HepG2 (cell line): ENCODE results near the gene ISG20L2. TPM values are rescaled to one million over a fixed set of nuclear protein-coding genes. Genes with fewer than 3 reads are reported as not detected.

Experiments used
- ATAC-seq: fragments of 200-7000 bp; cut with Tn5 transposase; 3 replicates; pipeline ENCODE4 v1.9.1; 2020; ENCODE audit warnings: mild to moderate bottlenecking, moderate library complexity
- BruUV-seq: library from RNA; stranded (reverse); fragments of 400-500 nt; replicated peaks from 2 replicates; lab custom pipeline; 2021; lab: Mats Ljungman, UMichigan
- CTCF ChIA-PET: fragments of 300-600 bp; formaldehyde crosslinking; extraction: SDS; loops from one replicate; lab custom pipeline; 2021; ENCODE audit warnings: low total read pairs, inconsistent platforms, low intra/inter-chr PET ratio; lab: Yijun Ruan, JAX
- POLR2A ChIA-PET: fragments of 350-600 bp; sonication (Branson Sonifier 250); formaldehyde crosslinking; loops from one replicate; lab custom pipeline; 2020; ENCODE audit warnings: antibody characterized with exemption, inconsistent platforms; lab: Yijun Ruan, JAX
- DNase-seq: peaks from one replicate; pipeline ENCODE4 v3.0.0-alpha.2; 2015; ENCODE audit warnings: low spot score
- FAIRE-seq: peaks from 3 replicates; lab custom pipeline; 2011; peaks lifted over from hg19 to GRCh38; lab: Jason Lieb, UNC
- H2AFZ ChIP-seq: one replicate; pipeline ENCODE4 v1.6.1; 2011; ENCODE audit warnings: low read length, inconsistent platforms
- H3K27ac ChIP-seq: fragments of 300-600 bp; 3 replicates; pipeline ENCODE4 v1.8.0; 2011; ENCODE audit warnings: mixed run types, mild to moderate bottlenecking, mixed read lengths, low read length, inconsistent platforms; ENCODE audit not compliant: insufficient read depth; ENCODE audit errors: extremely low read length
- H3K27me3 ChIP-seq, 2 experiments: fragments of 200-600 bp in 1 of 2; 2 replicates in 1 of 2; 3 replicates in 1 of 2; pipeline versions ENCODE4 v1.6.0 to v1.8.0; 2011; ENCODE audit warnings: low read length in 2 of 2, mild to moderate bottlenecking in 2 of 2, moderate library complexity in 2 of 2, inconsistent platforms in 1 of 2; ENCODE audit not compliant: insufficient read depth in 2 of 2, control insufficient read depth in 1 of 2
- H3K36me3 ChIP-seq, 2 experiments: fragments of 200-600 bp in 1 of 2; replicated peaks in 1 of 2; 2 replicates in 1 of 2; 3 replicates in 1 of 2; pipeline versions ENCODE4 v1.5.1 to v1.8.0; 2011; ENCODE audit warnings: low read length in 2 of 2, inconsistent platforms in 1 of 2; ENCODE audit not compliant: insufficient read depth in 2 of 2, control insufficient read depth in 1 of 2
- H3K4me1 ChIP-seq: 2 replicates; pipeline ENCODE4 v1.5.1; 2012; ENCODE audit warnings: low read length, inconsistent platforms; ENCODE audit not compliant: insufficient read depth
- H3K4me2 ChIP-seq: 2 replicates; pipeline ENCODE4 v1.6.0; 2011; ENCODE audit warnings: low read depth, low read length, inconsistent platforms
- H3K4me3 ChIP-seq, 3 experiments: fragments of 200-600 bp in 1 of 3; sonication (generic), shearing (Covaris generic) in 1 of 3; replicated peaks in 1 of 3; 2 replicates each; pipeline ENCODE4 v1.5.1; 2011 to 2016; ENCODE audit warnings: low read length in 3 of 3, inconsistent platforms in 2 of 3, low read depth in 2 of 3, mild to moderate bottlenecking in 2 of 3, control low read depth in 1 of 3, mixed read lengths in 1 of 3; ENCODE audit not compliant: insufficient read depth in 1 of 3
- H3K79me2 ChIP-seq: one replicate; pipeline ENCODE4 v1.6.1; 2011; ENCODE audit warnings: low read length, inconsistent platforms; ENCODE audit not compliant: insufficient read depth
- H3K9ac ChIP-seq: 2 replicates; pipeline ENCODE4 v1.6.0; 2011; ENCODE audit warnings: mild to moderate bottlenecking, low read depth, low read length, inconsistent platforms; ENCODE audit not compliant: insufficient read depth
- H3K9me3 ChIP-seq: 2 replicates; pipeline ENCODE4 v1.5.1; 2012; ENCODE audit warnings: mild to moderate bottlenecking, low read length
- H4K20me1 ChIP-seq: 2 replicates; pipeline ENCODE4 v1.6.0; 2011; ENCODE audit warnings: inconsistent platforms, mild to moderate bottlenecking, low read length, moderate library complexity; ENCODE audit not compliant: insufficient read depth
- JUN ChIP-seq: sonication (generic); formaldehyde crosslinking; IDR thresholded peaks from 2 replicates; pipeline ENCODE4 v1.4.0; 2020; ENCODE audit warnings: mild to moderate bottlenecking, missing genetic modification reagents
- PCBP2 ChIP-seq: fragments of 200-400 bp; formaldehyde crosslinking; optimal IDR thresholded peaks from 2 replicates; pipeline ENCODE3; 2018; ENCODE audit warnings: low read length, low read depth; ENCODE audit not compliant: poor library complexity, severe bottlenecking
- U2AF1 ChIP-seq: fragments of 200-400 bp; formaldehyde crosslinking; optimal IDR thresholded peaks from 2 replicates; pipeline ENCODE3; 2017; ENCODE audit warnings: mild to moderate bottlenecking, low read depth, low read length
- ZFP90 ChIP-seq: sonication (generic); formaldehyde crosslinking; IDR thresholded peaks from 2 replicates; pipeline ENCODE4 v1.8.0; 2022; ENCODE audit warnings: missing genetic modification reagents, mild to moderate bottlenecking, inconsistent platforms, borderline replicate concordance
- ZNF10 ChIP-seq: sonication (generic); formaldehyde crosslinking; IDR thresholded peaks from 2 replicates; pipeline ENCODE4 v1.4.0; 2020; ENCODE audit warnings: mild to moderate bottlenecking, low read depth, missing genetic modification reagents, borderline replicate concordance
- ZNF605 ChIP-seq: sonication (generic); formaldehyde crosslinking; IDR thresholded peaks from 2 replicates; pipeline ENCODE4 v1.8.0; 2022; ENCODE audit warnings: mild to moderate bottlenecking, missing genetic modification reagents
- ZNF839 ChIP-seq: sonication (generic); formaldehyde crosslinking; IDR thresholded peaks from 2 replicates; pipeline ENCODE4 v1.4.0; 2020; ENCODE audit warnings: missing genetic modification reagents, mild to moderate bottlenecking, borderline replicate concordance
- ZSCAN22 ChIP-seq: sonication (generic); formaldehyde crosslinking; IDR thresholded peaks from 2 replicates; pipeline ENCODE4 v1.4.0; 2020; ENCODE audit warnings: mild to moderate bottlenecking, missing genetic modification reagents
- WGBS: methylation state at CpG from one replicate; pipeline ENCODE4 v1.1.6; 2017; ENCODE audit warnings: low lambda C conversion rate; 5-methylcytosine and 5-hydroxymethylcytosine counted together
- in situ Hi-C: cut with HindIII; loops from 2 replicates; pipeline ENCODE4 v1.10.0; 2017; ENCODE audit warnings: low pct_unique_long_range_greater_than_20kb; ENCODE audit not compliant: extremely low pct_ligation_motif_present
- intact Hi-C: fragments of 100-400 bp; cut with micrococcal nuclease; formaldehyde crosslinking; loops from one replicate; pipeline ENCODE4 v1.10.0; 2022; ENCODE audit not compliant: unreplicated experiment
- polyA plus RNA-seq, 8 experiments: library from polyadenylated mRNA; depleted of rRNA in 3 of 8; stranded (reverse) in 7 of 8; unstranded in 1 of 8; fragments of >200 nt; fragmentation: Illumina TruSeq in 4 of 8; extraction: Trizol in 4 of 8; gene quantifications; 2 replicates each; pipeline versions ENCODE4 v1.2.1 to v1.2.3, GENCODE V29; 2011 to 2016; ENCODE audit warnings: low read depth in 4 of 8, missing spikeins in 1 of 8, mixed read lengths in 1 of 8; ENCODE audit not compliant: insufficient read depth in 1 of 8
- total RNA-seq, 5 experiments: library from RNA; depleted of rRNA; stranded (reverse); fragments of >200 nt; fragmentation: Illumina TruSeq; extraction: Trizol; gene quantifications; 2 replicates each; pipeline ENCODE4 v1.2.3, GENCODE V29; 2016; ENCODE audit warnings: low read depth in 1 of 5
- TF ChIP-seq, protein P1 (sequence below): sonication (generic); formaldehyde crosslinking; conservative IDR thresholded peaks from 2 replicates; pipeline ENCODE4 v1.5.0; 2020; ENCODE audit warnings: missing genetic modification reagents
- TF ChIP-seq, protein P2 (sequence below): sonication (generic); formaldehyde crosslinking; IDR thresholded peaks from 2 replicates; pipeline ENCODE4 v1.9.0; 2021; ENCODE audit warnings: missing genetic modification reagents, mild to moderate bottlenecking, borderline replicate concordance
- TF ChIP-seq, protein P3 (sequence below): sonication (generic); formaldehyde crosslinking; IDR thresholded peaks from 2 replicates; pipeline ENCODE4 v1.4.0; 2020; ENCODE audit warnings: mild to moderate bottlenecking, missing genetic modification reagents
- TF ChIP-seq, protein P4 (sequence below): sonication (generic); formaldehyde crosslinking; IDR thresholded peaks from 2 replicates; pipeline ENCODE4 v1.4.0; 2020; ENCODE audit warnings: missing genetic modification reagents

ISG20L2 gene
- total and polyA plus RNA-seq, 2 of the 13 experiments (the other 11 are each of a cell fraction or from before 2014, with no cell fraction given) = 19.8 to 21.3 TPM

DNA sequence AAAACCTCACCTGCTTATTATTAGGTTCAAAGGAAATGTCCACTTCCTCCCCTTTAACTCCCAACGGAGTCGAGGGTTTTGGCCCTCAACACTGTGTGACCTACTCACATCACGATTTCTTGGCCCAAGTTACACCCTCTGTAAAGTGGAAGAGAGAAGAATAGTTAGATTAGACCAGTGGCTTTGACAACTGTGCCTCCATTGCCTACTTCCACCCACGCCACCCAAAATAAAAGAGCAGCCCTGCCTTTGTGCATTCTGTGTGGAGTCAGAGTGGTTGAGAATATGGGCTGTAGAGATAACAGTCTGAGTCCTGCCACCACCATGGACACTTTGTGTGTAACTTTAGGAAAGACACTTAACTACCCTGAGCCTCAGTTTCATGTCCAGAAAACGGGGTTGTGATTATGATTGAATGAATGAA is 27.0 kb upstream of the ISG20L2 start:
- no peak overlapping the region for H2AFZ ChIP-seq
- DNase-seq = no peak
- TF ChIP-seq, protein P1, sequence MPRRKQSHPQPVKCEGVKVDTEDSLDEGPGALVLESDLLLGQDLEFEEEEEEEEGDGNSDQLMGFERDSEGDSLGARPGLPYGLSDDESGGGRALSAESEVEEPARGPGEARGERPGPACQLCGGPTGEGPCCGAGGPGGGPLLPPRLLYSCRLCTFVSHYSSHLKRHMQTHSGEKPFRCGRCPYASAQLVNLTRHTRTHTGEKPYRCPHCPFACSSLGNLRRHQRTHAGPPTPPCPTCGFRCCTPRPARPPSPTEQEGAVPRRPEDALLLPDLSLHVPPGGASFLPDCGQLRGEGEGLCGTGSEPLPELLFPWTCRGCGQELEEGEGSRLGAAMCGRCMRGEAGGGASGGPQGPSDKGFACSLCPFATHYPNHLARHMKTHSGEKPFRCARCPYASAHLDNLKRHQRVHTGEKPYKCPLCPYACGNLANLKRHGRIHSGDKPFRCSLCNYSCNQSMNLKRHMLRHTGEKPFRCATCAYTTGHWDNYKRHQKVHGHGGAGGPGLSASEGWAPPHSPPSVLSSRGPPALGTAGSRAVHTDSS (CRISPR knock-in tag) = no peak
- TF ChIP-seq, protein P2, sequence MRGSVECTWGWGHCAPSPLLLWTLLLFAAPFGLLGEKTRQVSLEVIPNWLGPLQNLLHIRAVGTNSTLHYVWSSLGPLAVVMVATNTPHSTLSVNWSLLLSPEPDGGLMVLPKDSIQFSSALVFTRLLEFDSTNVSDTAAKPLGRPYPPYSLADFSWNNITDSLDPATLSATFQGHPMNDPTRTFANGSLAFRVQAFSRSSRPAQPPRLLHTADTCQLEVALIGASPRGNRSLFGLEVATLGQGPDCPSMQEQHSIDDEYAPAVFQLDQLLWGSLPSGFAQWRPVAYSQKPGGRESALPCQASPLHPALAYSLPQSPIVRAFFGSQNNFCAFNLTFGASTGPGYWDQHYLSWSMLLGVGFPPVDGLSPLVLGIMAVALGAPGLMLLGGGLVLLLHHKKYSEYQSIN = no peak
- TF ChIP-seq ZFP90 = no peak
- TF ChIP-seq, protein P3, sequence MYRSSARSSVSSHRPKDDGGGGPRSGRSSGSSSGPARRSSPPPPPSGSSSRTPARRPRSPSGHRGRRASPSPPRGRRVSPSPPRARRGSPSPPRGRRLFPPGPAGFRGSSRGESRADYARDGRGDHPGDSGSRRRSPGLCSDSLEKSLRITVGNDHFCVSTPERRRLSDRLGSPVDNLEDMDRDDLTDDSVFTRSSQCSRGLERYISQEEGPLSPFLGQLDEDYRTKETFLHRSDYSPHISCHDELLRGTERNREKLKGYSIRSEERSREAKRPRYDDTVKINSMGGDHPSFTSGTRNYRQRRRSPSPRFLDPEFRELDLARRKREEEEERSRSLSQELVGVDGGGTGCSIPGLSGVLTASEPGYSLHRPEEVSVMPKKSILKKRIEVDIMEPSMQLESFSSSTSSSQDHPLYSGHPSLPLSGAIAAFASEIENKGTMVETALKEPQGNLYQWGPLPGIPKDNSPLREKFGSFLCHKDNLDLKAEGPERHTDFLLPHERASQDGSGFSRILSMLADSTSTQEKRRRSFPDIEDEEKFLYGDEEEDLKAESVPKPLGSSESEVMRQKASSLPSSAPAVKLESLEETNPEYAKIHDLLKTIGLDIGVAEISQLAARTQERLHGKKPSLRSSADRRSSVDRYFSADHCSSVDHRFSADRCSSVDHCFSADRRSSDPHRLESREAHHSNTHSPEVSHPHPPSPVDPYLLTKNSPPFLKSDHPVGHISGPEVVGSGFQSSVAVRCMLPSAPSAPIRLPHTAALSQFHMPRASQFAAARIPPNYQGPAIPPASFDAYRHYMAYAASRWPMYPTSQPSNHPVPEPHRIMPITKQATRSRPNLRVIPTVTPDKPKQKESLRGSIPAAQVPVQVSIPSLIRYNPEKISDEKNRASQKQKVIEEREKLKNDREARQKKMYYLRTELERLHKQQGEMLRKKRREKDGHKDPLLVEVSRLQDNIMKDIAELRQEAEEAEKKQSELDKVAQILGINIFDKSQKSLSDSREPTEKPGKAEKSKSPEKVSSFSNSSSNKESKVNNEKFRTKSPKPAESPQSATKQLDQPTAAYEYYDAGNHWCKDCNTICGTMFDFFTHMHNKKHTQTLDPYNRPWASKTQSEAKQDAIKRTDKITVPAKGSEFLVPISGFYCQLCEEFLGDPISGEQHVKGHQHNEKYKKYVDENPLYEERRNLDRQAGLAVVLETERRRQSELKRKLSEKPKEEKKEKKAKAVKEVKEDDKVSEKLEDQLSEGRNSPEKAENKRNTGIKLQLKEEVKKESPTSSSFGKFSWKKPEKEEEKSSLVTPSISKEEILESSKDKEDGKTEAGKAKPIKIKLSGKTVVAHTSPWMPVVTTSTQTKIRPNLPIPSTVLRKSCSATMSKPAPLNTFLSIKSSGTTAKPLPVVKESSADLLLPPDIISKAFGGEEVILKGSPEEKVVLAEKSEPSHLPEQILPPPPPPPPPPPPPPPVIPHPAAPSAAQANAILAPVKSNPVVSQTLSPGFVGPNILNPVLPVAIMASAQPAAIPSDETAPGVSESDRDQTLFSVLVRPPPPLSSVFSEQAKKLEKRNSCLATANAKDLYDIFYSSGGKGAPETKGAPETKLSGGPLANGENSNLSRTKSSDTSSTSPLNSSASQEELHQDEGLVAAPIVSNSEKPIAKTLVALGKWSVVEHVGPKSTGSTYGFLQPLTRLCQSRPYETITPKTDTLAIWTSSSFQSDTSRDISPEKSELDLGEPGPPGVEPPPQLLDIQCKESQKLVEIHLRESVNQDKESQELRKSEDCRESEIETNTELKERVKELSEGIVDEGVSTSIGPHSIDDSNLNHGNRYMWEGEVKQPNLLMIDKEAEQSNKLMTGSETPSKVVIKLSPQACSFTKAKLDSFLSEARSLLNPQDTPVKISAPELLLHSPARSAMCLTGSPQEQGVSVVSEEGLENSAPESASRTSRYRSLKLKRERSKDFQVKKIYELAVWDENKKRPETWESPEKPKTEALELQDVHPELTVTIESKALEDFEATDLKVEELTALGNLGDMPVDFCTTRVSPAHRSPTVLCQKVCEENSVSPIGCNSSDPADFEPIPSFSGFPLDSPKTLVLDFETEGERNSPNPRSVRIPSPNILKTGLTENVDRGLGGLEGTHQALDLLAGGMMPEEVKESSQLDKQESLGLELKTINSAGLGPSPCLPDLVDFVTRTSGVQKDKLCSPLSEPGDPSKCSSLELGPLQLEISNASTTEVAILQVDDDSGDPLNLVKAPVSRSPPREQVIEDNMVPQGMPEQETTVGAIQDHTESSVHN (CRISPR knock-in tag) = no peak
- no peak for TF ChIP-seq PCBP2
- TF ChIP-seq JUN (CRISPR knock-in tag) = no peak
- no peak for TF ChIP-seq ZNF10 (CRISPR knock-in tag)
- no peak for TF ChIP-seq ZNF839
- TF ChIP-seq U2AF1 = no peak
- no peak for TF ChIP-seq ZNF605 (CRISPR knock-in tag)
- TF ChIP-seq, protein P4, sequence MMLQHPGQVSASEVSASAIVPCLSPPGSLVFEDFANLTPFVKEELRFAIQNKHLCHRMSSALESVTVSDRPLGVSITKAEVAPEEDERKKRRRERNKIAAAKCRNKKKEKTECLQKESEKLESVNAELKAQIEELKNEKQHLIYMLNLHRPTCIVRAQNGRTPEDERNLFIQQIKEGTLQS (CRISPR knock-in tag) = no peak
- TF ChIP-seq ZSCAN22 (CRISPR knock-in tag) = no peak
- H3K36me3 ChIP-seq = no peaks in the 10 kb centered on the region
- intact Hi-C loops (no loop called here), in situ Hi-C loops (no loop called here)
- H4K20me1 ChIP-seq = no peaks in the 10 kb centered on the region
- WGBS = 87% methylated on average over 5 of the region's 5 CpGs
- H3K27ac ChIP-seq = no peak overlapping the region
- H3K9me3 ChIP-seq = no peaks in the 10 kb centered on the region
- no peak for FAIRE-seq
- POLR2A ChIA-PET = interaction anchor here (2.1 to 2.6 kb wide), 2 partner anchors 11 to 27 kb away, joined by 8 to 12 read pairs; partner anchors contain the start of genes ISG20L2, METTL25B and PRCC
- no peak for ATAC-seq
- H3K4me1 ChIP-seq = peaks cover 12% of the 10 kb centered on the region
- no peak overlapping the region for H3K9ac ChIP-seq
- CTCF ChIA-PET = no interaction called here
- no peaks in the 10 kb centered on the region; a peak in 1 of 5 replicates for H3K27me3 ChIP-seq
- BruUV-seq = no TSS peak
- no peak overlapping the region for H3K4me2 ChIP-seq
- peaks cover 16% of the 10 kb centered on the region for H3K79me2 ChIP-seq
- H3K4me3 ChIP-seq = no peak overlapping the region
